RWPE2 (cell line): ENCODE measurements around the gene DPRX.

Experiments
- ATAC-seq: fragments of 200-7000 bp; cut with Tn5 transposase; 3 replicates; pipeline ENCODE4 v1.9.1; 2021; ENCODE audit warnings: low read depth
- DNase-seq: peaks from one replicate; pipeline ENCODE4 v3.0.0-alpha.2; 2020; ENCODE audit warnings: low spot score
- H3K27ac ChIP-seq: fragments of 450-650 bp; 2 replicates; pipeline ENCODE4 v1.5.1; 2017; ENCODE audit warnings: mild to moderate bottlenecking; ENCODE audit not compliant: poor library complexity, severe bottlenecking
- H3K27me3 ChIP-seq: fragments of 250-450 bp; sonication (Bioruptor Pico); 2 replicates; pipeline ENCODE4 v1.5.1; 2021; ENCODE audit warnings: mild to moderate bottlenecking, moderate library complexity; ENCODE audit not compliant: insufficient read depth, poor library complexity, severe bottlenecking
- H3K36me3 ChIP-seq: fragments of 250-450 bp; sonication (Bioruptor Pico); 2 replicates; pipeline ENCODE4 v1.5.1; 2020; ENCODE audit warnings: low read depth, mild to moderate bottlenecking, moderate library complexity
- H3K4me1 ChIP-seq: fragments of 250-450 bp; sonication (Bioruptor Pico); 2 replicates; pipeline ENCODE4 v1.5.1; 2021; ENCODE audit warnings: mild to moderate bottlenecking, moderate library complexity; ENCODE audit not compliant: insufficient read depth, poor library complexity, severe bottlenecking
- H3K4me3 ChIP-seq: fragments of 250-450 bp; sonication (Bioruptor Pico); 2 replicates; pipeline ENCODE4 v1.5.1; 2021; ENCODE audit warnings: mild to moderate bottlenecking, moderate library complexity; ENCODE audit not compliant: severe bottlenecking
- H3K9me3 ChIP-seq: fragments of 250-450 bp; sonication (Bioruptor Pico); 2 replicates; pipeline ENCODE4 v1.5.1; 2021; ENCODE audit warnings: mild to moderate bottlenecking, moderate library complexity; ENCODE audit not compliant: severe bottlenecking
- TF ChIP-seq, protein P1 (sequence below): fragments of 450-650 bp; IDR thresholded peaks from one replicate; pipeline ENCODE4 v1.5.1; 2017; ENCODE audit warnings: mild to moderate bottlenecking, moderate library complexity; ENCODE audit not compliant: poor library complexity, severe bottlenecking

DPRX gene

GRCh38 chr19:53670345-53670744 is 38.5 kb downstream of the DPRX start:
- TF ChIP-seq, protein P1, sequence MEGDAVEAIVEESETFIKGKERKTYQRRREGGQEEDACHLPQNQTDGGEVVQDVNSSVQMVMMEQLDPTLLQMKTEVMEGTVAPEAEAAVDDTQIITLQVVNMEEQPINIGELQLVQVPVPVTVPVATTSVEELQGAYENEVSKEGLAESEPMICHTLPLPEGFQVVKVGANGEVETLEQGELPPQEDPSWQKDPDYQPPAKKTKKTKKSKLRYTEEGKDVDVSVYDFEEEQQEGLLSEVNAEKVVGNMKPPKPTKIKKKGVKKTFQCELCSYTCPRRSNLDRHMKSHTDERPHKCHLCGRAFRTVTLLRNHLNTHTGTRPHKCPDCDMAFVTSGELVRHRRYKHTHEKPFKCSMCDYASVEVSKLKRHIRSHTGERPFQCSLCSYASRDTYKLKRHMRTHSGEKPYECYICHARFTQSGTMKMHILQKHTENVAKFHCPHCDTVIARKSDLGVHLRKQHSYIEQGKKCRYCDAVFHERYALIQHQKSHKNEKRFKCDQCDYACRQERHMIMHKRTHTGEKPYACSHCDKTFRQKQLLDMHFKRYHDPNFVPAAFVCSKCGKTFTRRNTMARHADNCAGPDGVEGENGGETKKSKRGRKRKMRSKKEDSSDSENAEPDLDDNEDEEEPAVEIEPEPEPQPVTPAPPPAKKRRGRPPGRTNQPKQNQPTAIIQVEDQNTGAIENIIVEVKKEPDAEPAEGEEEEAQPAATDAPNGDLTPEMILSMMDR: no peak
- no peaks in the 10 kb centered on the region for H3K4me1 ChIP-seq
- DNase-seq: no peak

DNA sequence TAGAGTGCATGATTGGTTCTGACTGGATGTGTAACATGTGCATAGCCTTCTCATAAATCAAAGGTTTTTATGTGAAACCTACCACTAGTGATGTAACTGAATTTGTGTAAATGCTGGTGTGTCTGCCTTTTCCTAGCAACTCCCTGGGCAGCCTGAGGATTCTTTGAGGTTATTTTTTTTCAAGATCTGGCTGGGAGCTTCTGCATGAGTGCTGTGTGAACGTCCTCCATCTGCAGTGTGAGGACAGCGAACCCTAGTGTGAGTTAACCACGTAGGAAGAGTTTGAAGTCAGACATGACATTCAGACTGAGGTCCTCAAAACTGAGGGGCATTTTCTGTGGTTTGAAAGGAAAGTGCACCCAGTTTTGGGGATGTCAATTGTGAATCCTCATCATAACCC is 39.9 kb downstream of the DPRX start:
- H3K36me3 ChIP-seq: no peaks in the 10 kb centered on the region
- ATAC-seq (no peak), DNase-seq (no peak)
- H3K4me3 ChIP-seq: no peak overlapping the region
- H3K27ac ChIP-seq: no peak overlapping the region
- no peaks in the 10 kb centered on the region for H3K9me3 ChIP-seq
- H3K4me1 ChIP-seq: no peaks in the 10 kb centered on the region
- H3K27me3 ChIP-seq: no peaks in the 10 kb centered on the region
- TF ChIP-seq, protein P1: no peak

More at GRCh38 chr19:53670345-53670744, 38.5 kb downstream of the DPRX start:
- H3K36me3 ChIP-seq: no peaks in the 10 kb centered on the region
- ATAC-seq: no peak
- H3K4me3 ChIP-seq: no peak overlapping the region
- no peaks in the 10 kb centered on the region for H3K27me3 ChIP-seq
- H3K9me3 ChIP-seq: no peaks in the 10 kb centered on the region
- no peak overlapping the region for H3K27ac ChIP-seq
